Embryonic facial prominence (tissue), 1 donor: ENCODE measurements around the gene SEMA3G.

Experiments used
- DNase-seq: peaks from one replicate; pipeline ENCODE4 v3.0.0-alpha.2; 2016; ENCODE audit errors: extremely low spot score

SEMA3G gene

DNA sequence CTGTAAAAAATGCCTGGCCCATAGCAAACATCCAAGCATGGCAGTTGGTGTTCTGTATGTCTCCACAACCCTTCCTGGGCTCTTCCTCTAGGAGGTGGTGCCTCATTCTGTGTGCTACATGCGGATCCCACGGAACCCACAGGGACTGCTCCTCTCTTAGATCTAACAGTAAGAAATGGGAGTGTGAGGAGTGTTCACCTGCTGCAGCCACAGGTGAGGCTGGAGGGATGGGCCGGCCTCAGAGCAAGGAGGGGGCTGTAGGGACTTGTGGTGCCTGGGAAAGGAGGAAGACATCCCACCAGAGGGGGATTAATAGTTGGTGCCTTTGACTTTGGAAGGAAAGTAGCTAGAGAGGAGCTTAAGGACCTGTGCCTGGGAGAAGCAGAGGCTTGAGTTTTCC lies 22.2 kb downstream of the SEMA3G start:
- no peak for DNase-seq

- no peak for DNase-seq
These were observed 24.5 kb downstream of the SEMA3G start for GRCh38 chr3:52420388-52420787.

GRCh38 chr3:52415800-52416199 lies 29.1 kb downstream of the SEMA3G start:
- no peak for DNase-seq

GRCh38 chr3:52408466-52408865 lies 36.4 kb downstream of the SEMA3G start:
- DNase-seq = no peak

GRCh38 chr3:52407779-52408178 lies 37.1 kb downstream of the SEMA3G start:
- DNase-seq = no peak

DNA sequence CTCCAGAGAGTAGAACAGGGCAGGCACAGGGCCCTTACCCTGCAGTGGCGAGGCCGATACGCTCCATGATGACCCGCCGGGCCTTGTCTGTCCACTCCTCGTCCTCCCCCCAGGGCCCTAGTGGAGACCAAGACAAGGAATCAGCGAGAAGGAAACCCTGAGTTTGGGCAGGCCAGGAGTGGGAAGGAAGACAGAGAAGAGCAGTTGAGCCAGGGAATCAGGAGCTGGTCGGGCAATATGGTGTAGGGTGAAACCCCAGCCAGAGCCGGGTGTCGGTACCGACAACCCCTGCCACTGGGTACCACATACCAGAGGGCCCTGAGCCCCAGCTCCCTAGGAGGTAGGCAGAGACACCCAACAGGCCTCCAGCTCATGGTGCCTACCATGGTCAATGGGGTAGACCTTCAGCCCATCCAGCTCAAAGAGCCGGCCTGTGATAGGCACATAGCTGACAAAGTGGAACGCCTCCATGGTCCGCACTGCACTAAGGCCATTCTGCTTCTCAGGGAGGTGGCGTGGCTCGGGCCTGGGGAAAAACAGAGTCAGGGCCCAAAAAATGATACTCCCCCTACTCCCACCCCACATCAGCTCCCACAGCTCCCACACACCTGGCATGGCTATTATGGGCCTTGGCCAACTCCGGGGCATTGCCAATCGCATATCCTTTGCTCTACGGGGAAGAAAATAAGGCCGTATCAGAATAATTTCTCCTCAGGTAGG lies 38.0 kb downstream of the SEMA3G start:
- DNase-seq = no peak

DNA sequence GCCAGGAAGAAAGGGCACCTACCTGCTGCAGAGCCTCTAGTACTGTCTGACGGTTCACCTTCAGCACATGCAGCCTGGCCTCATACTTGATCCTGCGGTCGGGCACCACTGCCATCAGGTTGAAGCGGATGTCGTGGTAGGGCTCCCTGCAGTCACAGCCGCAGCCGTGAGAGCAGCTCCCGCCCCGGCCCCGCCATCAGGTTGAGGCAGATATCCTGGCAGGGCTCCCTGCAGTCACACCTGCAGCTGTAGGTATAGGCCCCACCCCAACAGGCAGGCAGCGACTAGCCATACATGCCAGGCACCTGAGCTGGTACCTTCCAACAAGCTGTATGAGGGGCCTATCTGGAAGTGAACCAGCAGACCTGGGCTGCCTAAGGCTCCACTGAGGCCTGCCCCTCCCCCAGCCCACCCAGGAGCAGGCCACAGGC lies 38.7 kb downstream of the SEMA3G start:
- no peak for DNase-seq

DNA sequence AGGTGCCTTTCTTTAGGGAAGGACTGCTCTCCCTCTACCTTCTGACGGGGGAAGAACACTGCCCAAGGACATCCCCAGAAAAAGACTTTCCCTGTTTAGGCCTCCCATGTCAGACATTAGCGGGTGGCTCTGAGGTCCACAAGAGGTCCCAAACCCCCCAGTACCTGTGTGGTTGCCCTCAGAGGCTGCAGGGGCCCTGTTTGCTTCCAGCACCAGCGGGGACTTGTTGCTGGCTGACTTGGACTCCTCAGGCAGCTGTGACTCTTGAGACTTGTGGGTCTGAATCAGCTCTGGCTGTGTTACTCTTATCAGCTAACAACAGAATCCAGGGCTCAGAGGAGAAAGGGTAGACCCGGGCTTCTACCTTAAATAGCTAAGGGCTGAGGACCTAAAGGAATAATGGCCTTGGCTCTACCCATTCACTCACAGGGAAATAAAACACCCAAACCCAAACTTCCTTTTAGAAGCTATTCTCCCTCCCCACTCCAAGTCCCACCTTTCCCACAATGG lies 39.2 kb downstream of the SEMA3G start:
- DNase-seq = no peak

DNA sequence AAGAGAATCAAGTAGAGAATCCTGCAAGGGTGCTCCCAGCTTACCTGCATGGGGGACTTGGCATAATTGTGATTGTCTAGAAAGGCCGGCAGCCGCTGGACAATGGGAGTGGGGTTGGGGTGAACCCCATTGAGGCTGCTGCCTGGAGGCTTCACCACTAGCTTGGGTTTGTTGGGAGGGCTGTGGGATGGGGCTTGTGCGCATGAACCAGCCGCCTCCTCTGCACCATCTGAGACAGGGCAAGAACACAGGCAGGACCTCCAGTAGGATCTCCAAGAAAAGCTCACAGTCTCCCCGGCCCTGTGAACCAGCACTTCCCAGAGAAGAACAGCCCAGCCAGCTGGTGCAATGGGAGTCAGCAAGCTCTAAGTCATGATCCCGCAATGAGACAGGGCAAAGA lies 39.8 kb downstream of the SEMA3G start:
- DNase-seq = no peak

GRCh38 chr3:52404391-52404790 lies 40.5 kb downstream of the SEMA3G start:
- no peak for DNase-seq

DNA sequence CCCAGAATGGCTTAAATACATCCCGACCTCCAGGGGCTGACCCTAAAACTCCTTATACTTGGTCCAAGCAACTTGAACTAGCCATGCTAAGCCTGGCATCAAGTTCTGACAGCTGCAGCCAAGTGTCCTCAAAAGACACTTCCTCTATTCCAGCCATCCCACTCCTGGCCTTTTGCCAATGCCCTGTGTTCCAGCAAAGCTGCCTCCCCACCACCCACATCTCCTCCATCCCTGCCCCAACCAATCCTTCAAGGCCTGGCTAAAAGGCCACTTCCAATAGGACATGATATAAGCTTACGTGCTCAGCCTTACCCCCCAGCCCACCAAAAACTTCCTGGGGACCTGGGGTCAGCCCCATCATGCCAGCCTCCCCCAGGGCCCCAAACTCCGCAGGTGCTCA lies 40.9 kb downstream of the SEMA3G start:
- DNase-seq = no peak

- no peak for DNase-seq
These were observed 41.5 kb downstream of the SEMA3G start for GRCh38 chr3:52403271-52403841.

DNA sequence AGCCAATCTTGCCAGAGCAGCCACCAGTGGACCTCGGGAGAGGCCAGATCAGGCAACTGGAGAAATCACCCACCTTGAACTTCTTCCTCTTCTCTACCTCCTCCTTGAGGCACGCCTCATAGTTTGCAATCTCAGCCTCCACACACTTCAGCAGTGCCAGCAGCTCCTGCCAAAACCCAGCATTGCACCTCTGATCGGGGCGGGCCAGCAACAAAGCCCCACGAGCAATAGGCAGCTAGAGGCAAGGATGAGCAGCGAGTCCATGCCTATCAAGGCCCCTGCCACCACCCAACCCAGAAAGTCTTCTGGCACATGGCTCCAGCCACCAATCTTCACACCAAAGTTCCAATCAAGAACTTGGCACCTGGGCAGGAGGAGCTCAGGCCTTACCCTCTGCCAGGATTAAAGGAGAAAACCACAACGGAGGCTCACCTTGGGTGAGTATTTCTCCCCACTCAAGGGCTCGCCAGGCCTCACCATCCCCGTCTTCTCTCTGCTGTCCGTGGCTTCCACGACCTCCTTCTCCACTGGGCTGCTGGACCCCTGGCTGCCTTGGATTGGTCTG lies 42.1 kb downstream of the SEMA3G start:
- no peak for DNase-seq

- DNase-seq = no peak
These were observed 42.8 kb downstream of the SEMA3G start for GRCh38 chr3:52402101-52402521.

DNA sequence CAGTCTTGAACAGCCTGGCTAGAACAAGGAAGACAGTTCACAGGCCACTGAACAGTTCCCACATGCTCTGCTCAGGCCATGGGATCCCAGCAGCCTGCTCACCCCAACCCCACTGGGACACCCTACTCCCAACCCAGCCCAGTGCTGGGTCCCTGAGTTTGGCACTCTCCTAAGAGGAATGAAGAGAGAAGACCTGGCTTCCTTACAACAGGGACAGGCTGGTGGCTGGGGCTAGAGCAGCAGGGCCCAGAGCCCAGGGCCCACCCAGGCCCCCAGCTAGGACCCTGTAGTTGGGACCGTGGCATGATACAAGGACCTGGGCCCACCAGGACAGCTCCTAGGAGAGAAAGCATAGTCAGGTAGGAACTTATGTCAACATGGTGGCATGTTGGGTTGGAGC lies 43.4 kb downstream of the SEMA3G start:
- DNase-seq = no peak

DNA sequence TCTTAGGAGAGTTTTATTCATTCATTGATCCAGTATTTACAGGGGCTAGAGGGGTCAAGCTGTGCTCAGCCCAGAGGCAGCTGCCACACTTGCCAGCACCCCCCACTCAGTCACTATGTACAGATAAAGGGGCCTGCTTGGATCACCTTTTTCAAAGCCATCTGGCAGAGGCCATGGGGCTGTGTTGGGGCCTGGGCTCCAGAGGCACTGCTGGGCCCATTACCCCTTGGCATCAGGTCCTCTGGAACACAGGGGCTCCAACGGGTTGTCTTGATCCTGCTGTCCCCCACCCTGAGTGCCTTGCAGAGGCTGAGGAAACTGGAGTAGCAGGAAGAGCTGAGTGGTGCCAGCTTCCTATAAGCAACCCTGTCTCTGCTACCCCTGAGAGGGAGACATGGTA lies 43.9 kb downstream of the SEMA3G start:
- DNase-seq = no peak

- no peak for DNase-seq
These were observed 44.6 kb downstream of the SEMA3G start for GRCh38 chr3:52400275-52400793.

DNA sequence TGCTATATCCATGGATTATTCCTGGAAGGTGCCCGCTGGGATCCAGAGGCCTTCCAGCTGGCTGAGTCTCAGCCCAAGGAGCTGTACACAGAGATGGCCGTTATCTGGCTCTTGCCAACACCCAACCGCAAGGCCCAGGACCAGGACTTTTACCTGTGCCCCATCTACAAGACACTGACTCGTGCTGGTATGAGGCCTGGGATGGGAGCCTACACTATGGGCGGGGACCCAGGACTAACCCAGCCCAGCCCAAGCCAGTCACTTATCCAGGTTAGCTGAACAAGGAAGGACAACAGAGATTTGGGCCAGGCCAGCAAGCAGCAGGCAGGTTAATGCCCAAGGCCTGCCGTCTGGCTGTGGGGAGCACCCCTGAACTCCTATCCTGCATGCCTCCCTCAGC lies 45.3 kb downstream of the SEMA3G start:
- DNase-seq = no peak

DNA sequence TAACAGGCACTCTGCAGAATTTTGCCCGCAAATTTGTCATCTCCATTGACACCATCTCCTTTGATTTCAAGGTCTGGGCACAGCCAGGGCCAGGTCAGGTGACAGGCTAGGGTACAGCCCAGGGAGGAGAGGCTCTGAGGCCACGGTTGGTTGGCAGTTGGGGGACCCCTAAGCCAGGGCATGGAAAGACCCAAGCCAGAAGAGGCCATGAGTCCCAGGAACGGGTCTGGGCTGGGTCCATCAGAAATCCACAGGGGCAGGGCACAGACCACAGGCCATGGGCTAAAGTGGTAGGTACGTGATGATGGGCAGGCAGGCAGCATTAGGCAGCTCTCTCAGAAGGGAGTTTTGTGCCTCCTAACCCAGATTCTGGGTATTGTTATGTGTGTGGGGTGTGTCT lies 45.8 kb downstream of the SEMA3G start:
- no peak for DNase-seq

DNA sequence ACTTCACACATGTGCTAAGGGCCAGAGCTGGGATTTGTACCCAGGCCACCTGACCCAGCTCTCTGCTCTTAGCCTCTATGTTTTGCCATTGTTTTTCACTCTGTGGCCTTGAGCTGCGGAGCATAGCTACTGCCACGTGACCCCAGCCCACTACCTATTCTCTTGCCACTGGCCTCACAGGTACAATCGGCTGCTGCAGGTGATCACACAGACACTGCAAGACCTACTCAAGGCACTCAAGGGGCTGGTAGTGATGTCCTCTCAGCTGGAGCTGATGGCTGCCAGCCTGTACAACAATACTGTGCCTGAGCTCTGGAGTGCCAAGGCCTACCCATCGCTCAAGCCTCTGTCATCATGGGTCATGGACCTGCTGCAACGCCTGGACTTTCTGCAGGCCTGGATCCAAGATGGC lies 46.2 kb downstream of the SEMA3G start:
- no peak for DNase-seq

GRCh38 chr3:52397676-52398399 lies 47.1 kb downstream of the SEMA3G start:
- no peak for DNase-seq

DNA sequence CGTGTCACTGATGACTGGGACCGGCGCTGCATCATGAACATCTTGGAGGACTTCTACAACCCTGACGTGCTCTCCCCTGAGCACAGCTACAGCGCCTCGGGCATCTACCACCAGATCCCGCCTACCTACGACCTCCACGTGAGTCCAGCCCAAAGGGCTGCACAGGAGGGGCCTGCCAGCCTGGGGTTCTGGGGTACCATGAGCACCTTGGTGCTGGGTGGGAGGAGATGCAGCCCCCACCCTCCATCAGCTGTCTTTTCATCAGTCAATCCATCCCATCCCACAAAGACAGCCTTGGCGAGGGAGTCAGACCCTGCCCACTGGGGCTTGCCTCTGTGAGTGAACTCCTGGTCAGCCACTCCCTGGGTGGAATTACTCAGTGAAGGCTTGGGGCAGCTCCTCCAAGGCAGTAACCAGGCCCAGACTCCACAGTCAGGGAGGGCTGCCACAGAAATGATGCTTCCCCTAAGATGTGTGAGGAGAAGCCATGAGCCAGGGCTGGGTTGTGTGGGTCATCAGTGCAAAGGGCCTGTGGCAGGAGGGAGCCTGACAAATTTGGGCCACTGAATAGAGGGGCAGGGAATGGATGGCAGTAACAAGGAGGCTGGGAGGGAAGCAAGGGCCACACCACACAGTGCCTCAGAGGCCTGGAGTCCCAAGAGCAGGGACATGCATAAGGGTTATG lies 47.9 kb downstream of the SEMA3G start:
- no peak for DNase-seq
